Measurements from ENCODE around the gene TMPRSS11E. TPM values are rescaled to one million over a fixed set of nuclear protein-coding genes. Genes with fewer than 3 reads are reported as not detected.
"Not testable (repeated sequence)": the region's sequence is repeated elsewhere in the genome, so short reads cannot be mapped to it uniquely, and the experiment has no call there.

The TMPRSS11E gene
- not detected in 2 replicates for total RNA-seq

- no peak for DNase-seq (ENCODE audit: low read depth in 2 of 2)
Observed at GRCh38 chr4:68447201-68447600, at the start of gene TMPRSS11E. Gene TMPRSS11E, plus strand, starts transcription at chr4:68447463. Its CDS starts 50 bp downstream, at chr4:68447513.

GRCh38 chr4:68399306-68399705 is 48.0 kb upstream of the TMPRSS11E start:
- DNase-seq (ENCODE audit: low read depth in 2 of 2), result no peak

GRCh38 chr4:68401231-68401630 is 46.0 kb upstream of the TMPRSS11E start:
- DNase-seq (ENCODE audit: low read depth in 2 of 2), result no peak

- no peak for DNase-seq (ENCODE audit: low read depth in 2 of 2)
Observed at GRCh38 chr4:68404153-68404552, 43.1 kb upstream of the TMPRSS11E start.

GRCh38 chr4:68405718-68406478 is 41.4 kb upstream of the TMPRSS11E start:
- DNase-seq (ENCODE audit: low read depth in 2 of 2), result not testable (repeated sequence)

GRCh38 chr4:68406479-68406859 is 40.8 kb upstream of the TMPRSS11E start:
- DNase-seq (ENCODE audit: low read depth in 2 of 2), result no peak

- DNase-seq (ENCODE audit: low read depth in 2 of 2), result not testable (repeated sequence)
Observed at GRCh38 chr4:68407015-68407867, 40.0 kb upstream of the TMPRSS11E start.

GRCh38 chr4:68407868-68408190 is 39.4 kb upstream of the TMPRSS11E start:
- no peak for DNase-seq (ENCODE audit: low read depth in 2 of 2)

GRCh38 chr4:68410149-68410548 is 37.1 kb upstream of the TMPRSS11E start:
- no peak for DNase-seq (ENCODE audit: low read depth in 2 of 2)

GRCh38 chr4:68410643-68411042 is 36.6 kb upstream of the TMPRSS11E start:
- DNase-seq (ENCODE audit: low read depth in 2 of 2), result no peak

- not testable (repeated sequence) for DNase-seq (ENCODE audit: low read depth in 2 of 2)
Observed at GRCh38 chr4:68412031-68412430, 35.2 kb upstream of the TMPRSS11E start.

GRCh38 chr4:68416591-68416990 is 30.7 kb upstream of the TMPRSS11E start:
- no peak for DNase-seq (ENCODE audit: low read depth in 2 of 2)

GRCh38 chr4:68426516-68426915 is 20.7 kb upstream of the TMPRSS11E start:
- DNase-seq (ENCODE audit: low read depth in 2 of 2), result no peak

GRCh38 chr4:68430337-68430736 is 16.9 kb upstream of the TMPRSS11E start:
- DNase-seq (ENCODE audit: low read depth in 2 of 2), result no peak

GRCh38 chr4:68432320-68432719 is 14.9 kb upstream of the TMPRSS11E start:
- no peak for DNase-seq (ENCODE audit: low read depth in 2 of 2)

GRCh38 chr4:68433582-68433981 is 13.7 kb upstream of the TMPRSS11E start:
- no peak for DNase-seq (ENCODE audit: low read depth in 2 of 2)

GRCh38 chr4:68434277-68434676 is 13.0 kb upstream of the TMPRSS11E start:
- no peak for DNase-seq (ENCODE audit: low read depth in 2 of 2)

GRCh38 chr4:68434836-68435235 is 12.4 kb upstream of the TMPRSS11E start:
- no peak for DNase-seq (ENCODE audit: low read depth in 2 of 2)

- no peak for DNase-seq (ENCODE audit: low read depth in 2 of 2)
Observed at GRCh38 chr4:68445111-68445510, 2.2 kb upstream of the TMPRSS11E start.

GRCh38 chr4:68451246-68452211 is 4.3 kb downstream of the TMPRSS11E start:
- DNase-seq (ENCODE audit: low read depth in 2 of 2), result no peak

GRCh38 chr4:68460085-68460484 is 12.8 kb downstream of the TMPRSS11E start:
- no peak for DNase-seq (ENCODE audit: low read depth in 2 of 2)

- no peak for DNase-seq (ENCODE audit: low read depth in 2 of 2)
Observed at GRCh38 chr4:68461790-68462189, 14.5 kb downstream of the TMPRSS11E start.
